Measurements from ENCODE around the gene GLIS1. TPM values are rescaled to one million over a fixed set of nuclear protein-coding genes. Genes with fewer than 3 reads are reported as not detected.

Gene GLIS1
- total and polyA plus RNA-seq, 10 of the 15 experiments (the other 5 are each of a cell fraction or from before 2014, with no cell fraction given): not detected

GRCh38 chr1:53693773-53694717 is 44.9 kb downstream of the GLIS1 start (continued):
- TF ChIP-seq MLLT1 (IDR thresholded peaks at IDR 0.05) (no peak), STAT1 (conservative IDR thresholded peaks at IDR 0.05) (no peak), E2F4 (IDR thresholded peaks at IDR 0.05; ENCODE audit: low read depth, low read length) (no peak), ATF7 (IDR thresholded peaks at IDR 0.05; ENCODE audit: low read depth) (no peak), ZBTB33 (IDR thresholded peaks at IDR 0.05) (no peak), MYB (IDR thresholded peaks at IDR 0.05; ENCODE audit: borderline replicate concordance, low read depth, low read length) (no peak)

- no peak overlapping the region for H3K4me3 ChIP-seq
- ChIA-PET RAD21 (ENCODE audit: unreplicated experiment) (no interaction called here), CTCF (no interaction called here), SMC1A (ENCODE audit: uncharacterized antibody, unreplicated experiment) (no interaction called here), POLR2A (no interaction called here)
- no peaks in the 10 kb centered on the region for H4K20me1 ChIP-seq (ENCODE audit: control insufficient read depth, insufficient read depth)
- no peaks in the 10 kb centered on the region for H3K79me2 ChIP-seq (ENCODE audit: control insufficient read depth, insufficient read depth, low read length)
- DNase-seq (ENCODE audit: low read depth, low spot score): no peak
- no peaks in the 10 kb centered on the region for H3K9me3 ChIP-seq (replicated peaks; ENCODE audit: control insufficient read depth, insufficient read depth, low read length)
- no peak overlapping the region for H2AFZ ChIP-seq (ENCODE audit: control insufficient read depth, low read depth, low read length)
- intact Hi-C loops (cut with micrococcal nuclease; ENCODE audit: unreplicated experiment) (no loop called here), in situ Hi-C loops (cut with MboI) (no loop called here)
- H3K27ac ChIP-seq (ENCODE audit: control insufficient read depth, insufficient read depth): no peak overlapping the region
- H3K4me1 ChIP-seq (ENCODE audit: control insufficient read depth, insufficient read depth, low read length): no peaks in the 10 kb centered on the region
- ATAC-seq: no peak
- WGBS (ENCODE audit: insufficient coverage, insufficient replicate concordance, low lambda C conversion rate, missing lambda C conversion rate): 19% methylated on average over 8 of the region's 8 CpGs
- BruUV-seq (replicated peaks): no TSS peak
- FAIRE-seq: no peak
- H3K27me3 ChIP-seq (replicated peaks in 1 of 2; ENCODE audit: control insufficient read depth in 2 of 2, insufficient read depth in 2 of 2, low read length in 1 of 2): no peaks in the 10 kb centered on the region; a peak in 3 of 4 replicates
- H3K9ac ChIP-seq (ENCODE audit: control insufficient read depth, insufficient read depth, low read length): no peak overlapping the region
- H3K4me2 ChIP-seq (ENCODE audit: control insufficient read depth, insufficient read depth): no peak overlapping the region
- no peaks in the 10 kb centered on the region for H3K36me3 ChIP-seq (ENCODE audit: control insufficient read depth in 2 of 2, insufficient read depth in 2 of 2, low read length in 1 of 2)
- TF ChIP-seq ZNF217 (IDR thresholded peaks at IDR 0.05) (no peak), SIX5 (IDR thresholded peaks at IDR 0.05; ENCODE audit: low read depth, low read length, severe bottlenecking) (no peak), PBX3 (IDR thresholded peaks at IDR 0.05; ENCODE audit: insufficient replicate concordance, low read depth, low read length) (no peak), LARP7 (IDR thresholded peaks at IDR 0.05) (no peak), SKIL (IDR thresholded peaks at IDR 0.05; ENCODE audit: low read depth, poor library complexity, severe bottlenecking) (no peak), SMAD1 (IDR thresholded peaks at IDR 0.05; ENCODE audit: low read depth, partially characterized antibody) (no peak)
Measured at GRCh38 chr1:53693339-53693738, 45.6 kb downstream of the GLIS1 start.

All from GM12878 (cell line).